ENCODE data around the gene MAPKAPK5. TPM values are rescaled to one million over a fixed set of nuclear protein-coding genes. Genes with fewer than 3 reads are reported as not detected.

MAPKAPK5 gene
- total and polyA plus RNA-seq, 5 experiments from 2014 or later = 25.8 to 80.6 (median 54.2) TPM

Small RNAs within 50 kb of the gene (microRNA-seq; reads per million reads assigned to microRNA genes)
- not detected for gene MIR6761 (ENCODE audit: borderline microRNAs expressed)

Other genes starting within 250 kb of the MAPKAPK5 start
- 10 to 100 TPM; 62.5 to 63.0 TPM for gene ATXN2, start 242.9 kb upstream of the MAPKAPK5 start, total RNA-seq
- gene ATXN2, start 242.9 kb upstream of the MAPKAPK5 start, polyA plus RNA-seq = 10 to 100 TPM; 14.5 to 27.4 (median 18.1) TPM
- 10 to 100 TPM; 24.9 to 26.7 TPM for gene BRAP, start 156.3 kb upstream of the MAPKAPK5 start, total RNA-seq
- gene BRAP, start 156.3 kb upstream of the MAPKAPK5 start, polyA plus RNA-seq = 10 to 100 TPM; 17.8 to 25.1 (median 20.4) TPM
- 10 to 100 TPM; 57.3 to 62.2 TPM for gene ACAD10, start 156.2 kb upstream of the MAPKAPK5 start, total RNA-seq
- 10 to 100 TPM in 2 of 3 donors, 1 to 10 TPM in 1; 9.4 to 12.9 (median 10.1) TPM for gene ACAD10, start 156.2 kb upstream of the MAPKAPK5 start, polyA plus RNA-seq
- 1 to 10 TPM; 3.1 to 3.9 TPM for gene ALDH2, start 75.3 kb upstream of the MAPKAPK5 start, total RNA-seq
- gene ALDH2, start 75.3 kb upstream of the MAPKAPK5 start, polyA plus RNA-seq = 1 to 10 TPM in 1 of 3 donors, under 1 TPM in 2; 0.73 to 1.3 (median 0.85) TPM
- 10 to 100 TPM; 28.7 to 30.9 TPM for gene TMEM116, start 170.9 kb downstream of the MAPKAPK5 start, total RNA-seq
- 10 to 100 TPM; 12.0 to 15.6 (median 14.0) TPM for gene TMEM116, start 170.9 kb downstream of the MAPKAPK5 start, polyA plus RNA-seq
- 100 to 1,000 TPM; 161 to 162 TPM for gene ERP29, start 171.2 kb downstream of the MAPKAPK5 start, total RNA-seq
- gene ERP29, start 171.2 kb downstream of the MAPKAPK5 start, polyA plus RNA-seq = 100 to 1,000 TPM; 181 to 199 (median 190) TPM

Data from naive thymus-derived CD8-positive, alpha-beta T cell (primary cell).